Activated T-helper 1 cell treated with anti-CD3 and anti-CD28 coated beads, Interleukin-12 subunit alpha, Interleukin-12 subunit beta, Interleukin-2, Interleukin-4 antibody, amounts not matched to agents 30 ng/mL and 10 ng/mL and 1 ng/mL, durations not matched to agents 14 hours and 24 hours and 36 hours (primary cell): ENCODE data around the gene PCBP2. TPM values are rescaled to one million over a fixed set of nuclear protein-coding genes. Genes with fewer than 3 reads are reported as not detected.

Experiments used
- DNase-seq: peaks from one replicate; pipeline ENCODE4 v3.0.0; 2021; ENCODE audit warnings: low spot score
- H3K27ac Mint-ChIP-seq: one replicate; pipeline ENCODE4 v1.8.0; 2021; ENCODE audit warnings: mild to moderate bottlenecking, mixed read lengths
- H3K27me3 Mint-ChIP-seq: one replicate; pipeline ENCODE4 v1.8.0; 2022; ENCODE audit warnings: mild to moderate bottlenecking, moderate library complexity, mixed read lengths; ENCODE audit not compliant: insufficient read depth
- H3K36me3 Mint-ChIP-seq: one replicate; pipeline ENCODE4 v1.8.0; 2021; ENCODE audit warnings: low read depth, mixed read lengths
- H3K4me1 Mint-ChIP-seq: one replicate; pipeline ENCODE4 v1.8.0; 2021; ENCODE audit warnings: low read depth, mixed read lengths
- H3K4me3 Mint-ChIP-seq: one replicate; pipeline ENCODE4 v1.8.0; 2021; ENCODE audit warnings: mild to moderate bottlenecking, moderate library complexity, mixed read lengths
- H3K9me3 Mint-ChIP-seq: one replicate; pipeline ENCODE4 v1.8.0; 2021; ENCODE audit warnings: mixed read lengths
- intact Hi-C: fragments of 100-400 bp; cut with micrococcal nuclease; formaldehyde crosslinking; loops from one replicate; pipeline ENCODE4 v1.15.1; 2024
- total RNA-seq: library from RNA; stranded (reverse); gene quantifications from 2 replicates; pipeline ENCODE4 v1.2.3, GENCODE V29; 2022

Gene PCBP2
- total RNA-seq, 1 donor from 2014 or later = 865 TPM

- Mint-ChIP-seq H3K4me3 (peak overlapping the region; percentile 47), H3K4me1 (peaks cover 38% of the 10 kb centered on the region), H3K9me3 (no peaks in the 10 kb centered on the region), H3K27ac (no peak overlapping the region), H3K27me3 (peaks cover 2% of the 10 kb centered on the region), H3K36me3 (peaks cover 9% of the 10 kb centered on the region)
- intact Hi-C loops = no loop called here
- DNase-seq = no peak
Measured at GRCh38 chr12:53502983-53503728, 51.3 kb downstream of the PCBP2 start.

DNA sequence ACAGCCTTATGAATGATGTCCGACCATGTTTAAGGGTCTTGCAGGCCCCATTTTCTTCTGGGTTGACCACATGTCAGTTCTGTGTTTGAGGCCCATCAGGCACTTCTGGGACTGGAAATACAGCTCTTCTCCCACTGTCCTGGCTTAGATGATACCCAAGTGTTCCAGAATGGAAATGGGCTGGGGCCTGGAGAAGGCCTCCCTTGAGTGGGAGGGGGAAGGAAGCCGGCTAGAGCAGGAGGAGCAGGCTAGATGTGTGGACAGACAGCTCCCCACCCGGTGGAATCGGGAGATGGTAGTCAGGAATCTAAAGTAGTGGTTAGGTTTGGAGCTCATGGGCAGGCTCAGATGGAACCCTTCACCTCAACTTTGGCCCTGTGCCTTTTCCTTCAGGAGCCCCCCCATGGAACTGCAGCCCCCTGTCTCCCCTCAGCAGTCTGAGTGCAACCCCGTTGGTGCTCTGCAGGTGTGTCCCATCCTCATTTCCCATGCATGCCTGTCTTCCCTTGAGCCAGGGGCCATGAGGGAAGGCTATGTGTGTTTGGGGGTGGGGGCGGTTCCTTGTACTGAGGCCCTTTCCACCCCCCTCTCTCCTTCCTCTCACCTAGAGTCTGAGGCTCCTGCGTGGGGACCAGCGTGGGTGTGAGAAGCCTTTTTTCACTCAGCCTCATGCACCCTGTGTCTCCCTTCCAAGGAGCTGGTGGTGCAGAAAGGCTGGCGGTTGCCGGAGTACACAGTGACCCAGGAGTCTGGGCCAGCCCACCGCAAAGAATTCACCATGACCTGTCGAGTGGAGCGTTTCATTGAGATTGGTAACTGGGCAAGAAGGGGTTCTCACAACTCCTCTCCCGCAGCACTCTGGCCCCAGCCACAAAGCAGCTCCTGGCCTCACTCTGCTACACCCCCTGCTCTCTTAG lies 52.4 kb downstream of the PCBP2 start:
- no peak overlapping the region for H3K27ac Mint-ChIP-seq
- H3K9me3 Mint-ChIP-seq = no peaks in the 10 kb centered on the region
- intact Hi-C loops = no loop called here

GRCh38 chr12:53505086-53505485 lies 53.2 kb downstream of the PCBP2 start:
- no peak overlapping the region for H3K27ac Mint-ChIP-seq
- intact Hi-C loops = no loop called here
- peaks cover 37% of the 10 kb centered on the region for H3K4me1 Mint-ChIP-seq
- no peaks in the 10 kb centered on the region for H3K27me3 Mint-ChIP-seq
- no peaks in the 10 kb centered on the region for H3K9me3 Mint-ChIP-seq
- no peak for DNase-seq
- peaks cover 6% of the 10 kb centered on the region for H3K36me3 Mint-ChIP-seq
- no peak overlapping the region for H3K4me3 Mint-ChIP-seq

More for the DNA sequence above, 52.4 kb downstream of the PCBP2 start:
- Mint-ChIP-seq H3K4me3 (no peak overlapping the region), H3K36me3 (peaks cover 6% of the 10 kb centered on the region), H3K4me1 (peaks cover 41% of the 10 kb centered on the region), H3K27me3 (peaks cover 2% of the 10 kb centered on the region)
- no peak for DNase-seq

DNA sequence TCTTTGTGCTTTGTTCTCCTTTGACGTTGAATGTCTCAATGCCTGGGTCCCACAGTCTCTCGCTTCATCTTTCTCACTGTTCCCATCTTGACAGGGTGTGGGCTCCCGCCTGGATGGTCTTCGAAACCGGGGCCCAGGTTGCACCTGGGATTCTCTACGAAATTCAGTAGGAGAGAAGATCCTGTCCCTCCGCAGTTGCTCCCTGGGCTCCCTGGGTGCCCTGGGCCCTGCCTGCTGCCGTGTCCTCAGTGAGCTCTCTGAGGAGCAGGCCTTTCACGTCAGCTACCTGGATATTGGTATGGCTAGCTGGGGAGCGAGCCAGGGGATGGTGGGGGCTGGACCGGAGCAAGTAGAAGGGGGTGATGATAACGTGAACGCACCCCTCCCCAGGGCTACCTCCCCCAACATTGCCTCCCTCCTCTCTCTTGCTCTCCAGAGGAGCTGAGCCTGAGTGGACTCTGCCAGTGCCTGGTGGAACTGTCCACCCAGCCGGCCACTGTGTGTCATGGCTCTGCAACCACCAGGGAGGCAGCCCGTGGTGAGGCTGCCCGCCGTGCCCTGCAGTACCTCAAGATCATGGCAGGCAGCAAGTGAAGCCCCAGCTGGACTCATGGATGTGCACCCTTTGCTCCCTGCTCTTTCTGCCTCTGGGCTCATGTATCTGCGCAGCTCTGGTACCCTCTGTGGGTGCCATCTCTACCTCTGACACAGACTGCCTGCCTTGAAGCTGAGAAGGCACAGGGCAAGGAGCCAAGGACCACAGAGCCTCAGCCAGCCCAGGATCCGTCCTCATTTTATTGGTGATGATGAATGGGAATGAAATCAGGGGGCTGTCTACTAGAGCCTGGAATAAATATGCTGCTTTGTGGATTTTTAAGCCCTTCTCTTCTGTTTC lies 53.9 kb downstream of the PCBP2 start:
- no peak for DNase-seq
- Mint-ChIP-seq H3K9me3 (no peaks in the 10 kb centered on the region), H3K27me3 (no peaks in the 10 kb centered on the region), H3K4me1 (peaks cover 32% of the 10 kb centered on the region), H3K36me3 (peaks cover 6% of the 10 kb centered on the region), H3K27ac (no peak overlapping the region), H3K4me3 (no peak overlapping the region)
- intact Hi-C loops = no loop called here

DNA sequence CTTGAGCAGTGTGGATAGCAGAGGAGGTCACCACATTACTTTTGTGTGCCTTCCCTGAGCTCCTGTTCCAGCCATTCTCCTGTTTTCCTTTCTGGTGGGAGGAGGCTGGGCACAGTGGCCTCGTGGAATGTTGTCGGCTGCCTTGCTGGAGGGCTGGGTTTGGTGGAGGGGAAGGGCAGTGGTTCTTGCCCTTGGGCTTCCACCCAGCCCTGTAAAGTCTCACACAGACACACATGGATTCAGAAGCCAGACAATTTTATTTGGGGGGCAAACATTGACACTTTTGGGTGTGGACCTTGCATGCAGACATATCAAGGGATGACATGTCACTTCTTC lies 54.5 kb downstream of the PCBP2 start:
- intact Hi-C loops = no loop called here
- H3K36me3 Mint-ChIP-seq = peaks cover 7% of the 10 kb centered on the region
- no peak overlapping the region for H3K4me3 Mint-ChIP-seq
- no peaks in the 10 kb centered on the region for H3K27me3 Mint-ChIP-seq
- no peak overlapping the region for H3K27ac Mint-ChIP-seq
- H3K9me3 Mint-ChIP-seq = no peaks in the 10 kb centered on the region
- peaks cover 32% of the 10 kb centered on the region for H3K4me1 Mint-ChIP-seq
- DNase-seq = no peak

DNA sequence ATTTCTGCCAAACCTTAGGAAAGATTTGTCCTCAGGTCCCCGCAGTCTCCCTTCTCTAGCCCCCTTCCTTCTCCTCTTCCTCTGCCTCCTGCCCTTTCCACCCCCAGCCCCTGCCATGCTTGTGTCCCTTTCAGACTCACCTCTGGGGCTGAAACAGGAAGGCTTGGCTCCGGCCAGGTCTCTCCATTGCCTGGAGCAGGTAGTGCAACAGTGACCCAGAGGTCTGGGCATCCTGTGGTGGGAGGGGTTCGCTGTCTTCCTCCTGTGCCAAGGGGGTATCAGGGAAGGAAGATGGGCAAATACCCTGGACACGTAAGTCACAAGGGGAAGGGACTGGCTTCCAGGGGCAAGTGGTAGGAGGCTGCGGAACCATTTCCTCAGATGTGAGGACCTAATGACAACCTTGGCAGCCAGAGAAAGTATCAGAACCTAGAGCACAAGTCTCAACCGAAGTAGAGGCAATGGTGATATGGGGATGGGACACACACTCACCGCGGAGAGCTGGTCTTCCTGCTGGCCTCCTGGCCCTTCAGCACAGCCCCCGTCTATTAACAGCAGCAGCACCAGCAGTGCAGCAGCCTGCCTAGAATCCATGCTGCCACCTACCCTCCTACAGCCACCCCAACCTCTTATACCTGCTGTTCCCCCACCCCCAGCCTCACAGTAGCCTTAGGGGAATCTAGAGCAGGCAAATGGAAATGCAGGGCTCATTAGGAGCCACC lies 55.1 kb downstream of the PCBP2 start, which contains the start of gene NPFF:
TSS of gene NPFF (minus strand) at position 604 of the 722 bp plus-strand sequence. CDS start at position 594, 10 bp downstream.
- Mint-ChIP-seq H3K4me3 (no peak within 1 kb of the TSS), H3K4me1 (peaks cover 27% of the 10 kb centered on the region), H3K9me3 (no peaks in the 10 kb centered on the region), H3K36me3 (peaks cover 9% of the 10 kb centered on the region), H3K27ac (peak within 1 kb of the TSS; percentile 40), H3K27me3 (no peaks in the 10 kb centered on the region)
- intact Hi-C loops = no loop called here
- DNase-seq = no peak

DNA sequence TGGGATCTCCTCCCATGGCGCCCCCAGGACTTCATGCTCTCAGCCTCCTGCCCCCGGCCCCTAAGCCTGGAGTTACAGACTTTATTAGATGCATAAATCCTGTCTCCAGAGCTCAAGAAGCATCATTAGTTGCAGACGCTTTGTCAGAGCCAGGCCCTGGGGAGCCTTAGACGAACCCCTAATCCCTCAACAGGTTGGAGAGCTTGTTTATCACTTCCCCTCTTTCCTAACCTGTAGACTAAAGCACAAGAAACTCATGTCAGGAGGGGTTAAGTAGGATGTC lies 55.6 kb downstream of the PCBP2 start:
- H3K27ac Mint-ChIP-seq = no peak overlapping the region
- peaks cover 9% of the 10 kb centered on the region for H3K36me3 Mint-ChIP-seq
- no peaks in the 10 kb centered on the region for H3K27me3 Mint-ChIP-seq
- no peaks in the 10 kb centered on the region for H3K9me3 Mint-ChIP-seq
- intact Hi-C loops = no loop called here
- no peak overlapping the region for H3K4me3 Mint-ChIP-seq
- no peak for DNase-seq
- H3K4me1 Mint-ChIP-seq = peaks cover 22% of the 10 kb centered on the region

DNA sequence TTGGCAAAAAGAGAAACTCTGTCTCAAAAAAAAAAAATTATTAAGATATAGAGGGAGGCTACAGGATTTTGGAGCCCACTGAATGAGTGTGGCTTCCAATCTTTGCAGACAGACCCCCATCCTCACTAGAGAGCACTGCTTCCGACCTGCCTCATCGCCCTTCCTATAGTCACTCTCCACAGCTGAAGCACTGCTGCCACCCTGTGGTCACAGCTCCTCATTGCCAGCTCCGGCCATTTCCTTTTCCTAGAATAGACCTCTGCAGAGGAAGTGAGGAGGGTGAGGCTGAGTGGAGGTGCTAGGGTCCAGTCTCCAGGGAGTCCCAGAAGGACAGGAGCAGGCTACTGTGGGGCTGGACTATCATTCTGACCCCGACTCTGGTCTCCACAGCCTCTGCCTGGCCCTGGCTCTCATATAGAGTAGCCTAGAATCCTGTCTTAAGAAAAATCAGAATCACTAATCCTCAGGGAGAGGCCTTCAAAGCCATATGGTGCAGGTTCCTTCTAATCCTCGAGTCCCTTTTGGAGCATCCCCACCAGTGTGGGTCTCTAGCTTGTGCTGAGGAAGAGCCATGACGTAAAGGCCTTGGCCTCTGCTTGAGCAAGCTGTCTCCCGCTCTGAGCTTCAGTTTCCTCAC lies 56.8 kb downstream of the PCBP2 start:
- no peaks in the 10 kb centered on the region for H3K9me3 Mint-ChIP-seq
- H3K27me3 Mint-ChIP-seq = no peaks in the 10 kb centered on the region
- H3K4me3 Mint-ChIP-seq = no peak overlapping the region

DNA sequence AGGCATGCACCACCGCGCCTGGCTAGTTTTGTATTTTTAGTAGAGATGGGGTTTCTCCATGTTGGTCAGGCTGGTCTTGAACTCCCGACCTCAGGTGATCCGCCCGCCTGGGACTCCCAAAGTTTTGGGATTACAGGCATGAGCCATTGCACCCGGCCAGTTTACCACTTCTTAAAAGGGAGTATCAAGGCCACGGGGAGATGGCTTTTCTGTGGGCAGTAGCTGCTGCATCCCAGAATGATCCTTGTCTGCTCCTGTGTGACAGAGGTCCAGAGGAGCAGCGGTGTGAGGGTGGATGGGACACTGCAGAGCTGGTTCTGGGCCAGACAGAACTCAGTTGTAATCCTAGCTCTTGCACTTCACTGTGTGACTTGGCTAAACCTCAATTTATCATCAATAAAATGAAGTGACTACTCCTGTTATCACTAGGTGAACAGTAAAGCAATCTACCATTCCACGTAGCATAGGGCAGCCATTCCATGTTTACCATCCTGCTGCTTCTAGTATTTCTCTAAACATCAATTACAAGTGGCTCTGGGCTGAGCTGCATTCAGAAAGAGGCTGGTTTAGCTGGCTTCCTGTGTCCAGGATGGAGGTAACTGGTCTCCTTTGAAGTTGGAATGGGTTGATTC lies 58.4 kb downstream of the PCBP2 start:
- no peak overlapping the region for H3K27ac Mint-ChIP-seq
- no peaks in the 10 kb centered on the region for H3K27me3 Mint-ChIP-seq
- H3K36me3 Mint-ChIP-seq = peaks cover 17% of the 10 kb centered on the region
- peaks cover 9% of the 10 kb centered on the region for H3K4me1 Mint-ChIP-seq
- intact Hi-C loops = no loop called here
- no peaks in the 10 kb centered on the region for H3K9me3 Mint-ChIP-seq
- no peak overlapping the region for H3K4me3 Mint-ChIP-seq
- DNase-seq = no peak

More for the DNA sequence above, 56.8 kb downstream of the PCBP2 start:
- H3K36me3 Mint-ChIP-seq = peaks cover 11% of the 10 kb centered on the region
- intact Hi-C loops = loop anchor here (1.0 to 2.0 kb wide), 5 partner anchors 32 to 184 kb away; no protein-coding TSS in a partner anchor
- peak; percentile 79 for DNase-seq
- peaks cover 20% of the 10 kb centered on the region for H3K4me1 Mint-ChIP-seq
- peak overlapping the region; percentile 25 for H3K27ac Mint-ChIP-seq

- Mint-ChIP-seq H3K27ac (no peak overlapping the region), H3K9me3 (no peaks in the 10 kb centered on the region), H3K36me3 (peaks cover 16% of the 10 kb centered on the region), H3K4me3 (no peak overlapping the region), H3K4me1 (peaks cover 4% of the 10 kb centered on the region), H3K27me3 (no peaks in the 10 kb centered on the region)
- DNase-seq = no peak
- intact Hi-C loops = no loop called here
Measured at GRCh38 chr12:53513712-53514410, 62.0 kb downstream of the PCBP2 start.

DNA sequence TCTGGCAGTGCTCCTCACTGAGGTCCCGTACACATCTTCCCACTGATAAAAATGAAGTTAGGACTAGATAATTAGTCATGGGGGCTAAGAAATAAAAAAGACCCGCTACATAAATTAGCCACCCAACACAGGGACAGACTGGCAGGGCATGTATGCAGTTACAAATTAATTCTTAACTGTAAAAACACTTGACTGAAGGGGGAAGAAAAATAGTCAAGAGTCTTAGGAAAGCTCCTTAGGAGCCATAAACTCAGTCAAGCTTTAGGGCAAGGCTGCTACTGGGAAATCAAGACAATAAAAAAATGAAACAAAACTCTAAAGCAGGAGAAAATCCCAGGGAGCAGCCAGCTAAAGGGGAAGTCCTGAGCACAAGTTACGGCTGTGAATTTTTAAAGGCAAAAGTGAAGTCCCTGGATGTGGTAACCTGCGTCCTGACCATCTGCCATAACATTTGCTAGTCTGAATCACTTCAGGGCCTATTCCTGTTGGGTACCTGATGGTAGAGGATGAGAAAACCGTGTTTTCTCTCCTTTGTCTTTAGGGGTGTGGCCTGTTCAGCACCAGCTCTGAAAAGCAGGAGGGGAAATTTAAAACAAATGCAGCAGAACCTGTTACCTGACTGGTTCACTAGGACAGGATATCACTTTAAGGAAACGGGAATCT lies 62.9 kb downstream of the PCBP2 start:
- H3K27ac Mint-ChIP-seq = no peak overlapping the region
- H3K9me3 Mint-ChIP-seq = no peaks in the 10 kb centered on the region
- DNase-seq = no peak
- no peak overlapping the region for H3K4me3 Mint-ChIP-seq
- H3K4me1 Mint-ChIP-seq = no peaks in the 10 kb centered on the region
- H3K36me3 Mint-ChIP-seq = peaks cover 16% of the 10 kb centered on the region
- intact Hi-C loops = no loop called here
- no peaks in the 10 kb centered on the region for H3K27me3 Mint-ChIP-seq
